Stimulated activated CD4-positive, alpha-beta T cell treated with anti-CD3 and anti-CD28 coated beads, Interleukin-4, amount 100 ng/mL, for 4 hours (primary cell): ENCODE measurements around the gene HNRNPAB.
A peak's percentile ranks its signal among the peaks of the same experiment; 100 is the strongest.
"Not testable (repeated sequence)": the region's sequence is repeated elsewhere in the genome, so short reads cannot be mapped to it uniquely, and the experiment has no call there.

Experiments
- DNase-seq, 2 experiments: peaks; one replicate each; pipeline ENCODE4 v3.0.0-alpha.2; 2020

Gene HNRNPAB

GRCh38 chr5:178232124-178232919 lies 28.0 kb downstream of the HNRNPAB start, which contains the start of gene PHYKPL:
Gene PHYKPL (minus strand): TSS chr5:178232802. CDS start chr5:178232550, 252 bp downstream.
- peak; percentile 64 to 70 for DNase-seq

GRCh38 chr5:178232920-178233429 lies 28.6 kb downstream of the HNRNPAB start:
- no peak for DNase-seq

DNA sequence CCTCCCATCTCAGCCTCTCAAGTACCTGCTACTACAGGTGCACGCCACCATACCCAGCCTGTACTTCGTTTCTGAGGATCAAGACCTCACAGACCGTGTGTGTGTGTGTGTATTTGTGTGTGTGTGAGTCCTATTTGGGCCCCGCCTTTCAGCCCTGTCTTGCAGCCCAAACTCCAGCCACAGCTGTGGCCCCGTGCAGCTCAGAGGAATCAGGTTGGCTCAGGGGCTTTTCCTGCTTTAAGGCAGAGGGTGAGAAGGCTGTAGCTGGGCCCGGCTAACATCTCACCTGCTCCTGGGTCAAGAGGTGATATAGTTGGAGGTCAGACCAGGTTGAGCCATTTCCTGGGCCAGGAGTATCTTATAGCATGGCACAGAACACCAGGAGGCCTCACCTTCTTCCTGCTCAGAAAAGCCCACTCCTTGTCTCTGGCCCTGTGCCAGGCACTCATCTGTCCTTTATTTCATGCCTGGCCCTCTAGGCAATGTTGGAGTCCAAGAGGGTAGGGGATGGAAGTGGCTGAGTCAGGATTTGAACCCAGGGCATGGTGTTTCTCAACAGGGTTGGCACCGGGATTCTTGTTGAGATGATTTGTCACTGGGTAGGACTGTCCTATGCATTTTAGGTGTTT lies 29.9 kb downstream of the HNRNPAB start:
- DNase-seq, result no peak

GRCh38 chr5:178234750-178235587 lies 30.6 kb downstream of the HNRNPAB start:
- peak; percentile 62 to 71 for DNase-seq

- no peak for DNase-seq
Observed at GRCh38 chr5:178235588-178235974, 31.2 kb downstream of the HNRNPAB start.

DNA sequence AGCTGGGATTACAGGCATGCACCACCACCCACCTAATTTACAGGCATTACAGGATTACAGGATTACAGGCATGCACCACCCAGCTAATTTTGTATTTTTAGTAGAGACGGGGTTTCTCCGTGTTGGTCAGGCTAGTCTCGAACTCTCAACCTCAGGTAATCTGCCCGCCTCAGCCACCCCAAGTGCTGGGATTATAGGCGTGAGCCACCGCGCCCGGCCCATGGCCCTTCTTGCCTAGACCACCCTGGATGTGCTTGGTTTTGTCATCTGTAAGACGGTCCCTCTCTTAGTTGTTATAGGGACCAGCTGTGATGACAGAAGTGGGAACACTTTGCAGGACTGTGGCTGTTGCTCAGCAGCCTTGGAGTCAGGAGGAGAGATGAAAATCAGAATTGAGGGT lies 31.8 kb downstream of the HNRNPAB start:
- no peak for DNase-seq

- no peak for DNase-seq
Observed at GRCh38 chr5:178236679-178237078, 32.3 kb downstream of the HNRNPAB start.

DNA sequence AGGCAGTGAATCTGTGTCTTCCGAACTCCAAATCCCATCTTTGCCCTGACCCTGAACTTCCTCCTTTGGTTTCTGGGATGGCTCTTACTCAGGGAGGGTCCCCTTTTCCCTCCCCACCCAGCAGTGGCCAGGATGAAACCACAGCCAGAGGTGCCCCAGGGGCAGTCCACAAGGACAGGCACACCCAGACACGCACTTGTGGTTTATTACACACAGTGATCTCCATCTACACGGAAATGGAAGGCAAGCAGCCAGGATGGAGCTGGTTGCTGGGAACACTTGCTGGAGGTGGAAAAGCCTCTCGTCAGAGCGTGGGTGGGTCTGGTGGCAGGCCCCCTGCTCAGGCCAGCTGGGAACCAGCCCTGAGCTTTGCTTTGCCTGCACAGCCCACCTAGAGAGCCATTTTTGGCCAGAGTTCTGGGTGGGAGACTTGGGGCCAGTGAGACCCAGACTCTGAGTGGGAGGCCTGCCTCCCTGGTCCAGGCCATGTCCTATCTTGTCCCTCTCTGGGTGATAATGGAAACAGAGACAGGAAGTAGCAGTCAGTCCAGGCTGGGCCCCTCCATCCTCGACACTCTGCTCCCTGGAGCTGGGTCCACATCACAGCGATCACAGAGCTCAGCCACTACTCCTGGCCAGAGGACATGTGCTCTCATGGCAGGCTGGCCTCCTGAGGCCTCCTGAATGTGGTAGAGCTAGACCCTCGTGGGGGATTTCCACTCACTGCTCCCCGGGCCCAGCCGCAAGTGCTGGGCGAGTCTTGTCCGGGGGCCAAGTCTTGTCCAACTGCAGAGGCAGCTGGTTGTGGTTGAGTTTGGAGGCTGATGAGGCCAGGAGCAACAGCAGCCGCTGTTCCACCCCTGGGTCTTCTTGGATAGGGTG lies 33.3 kb downstream of the HNRNPAB start:
- no peak for DNase-seq

- DNase-seq, result no peak
Observed at GRCh38 chr5:178238313-178238635, 33.9 kb downstream of the HNRNPAB start.

- DNase-seq, result no peak
Observed at GRCh38 chr5:178238711-178239592, 34.6 kb downstream of the HNRNPAB start.

DNA sequence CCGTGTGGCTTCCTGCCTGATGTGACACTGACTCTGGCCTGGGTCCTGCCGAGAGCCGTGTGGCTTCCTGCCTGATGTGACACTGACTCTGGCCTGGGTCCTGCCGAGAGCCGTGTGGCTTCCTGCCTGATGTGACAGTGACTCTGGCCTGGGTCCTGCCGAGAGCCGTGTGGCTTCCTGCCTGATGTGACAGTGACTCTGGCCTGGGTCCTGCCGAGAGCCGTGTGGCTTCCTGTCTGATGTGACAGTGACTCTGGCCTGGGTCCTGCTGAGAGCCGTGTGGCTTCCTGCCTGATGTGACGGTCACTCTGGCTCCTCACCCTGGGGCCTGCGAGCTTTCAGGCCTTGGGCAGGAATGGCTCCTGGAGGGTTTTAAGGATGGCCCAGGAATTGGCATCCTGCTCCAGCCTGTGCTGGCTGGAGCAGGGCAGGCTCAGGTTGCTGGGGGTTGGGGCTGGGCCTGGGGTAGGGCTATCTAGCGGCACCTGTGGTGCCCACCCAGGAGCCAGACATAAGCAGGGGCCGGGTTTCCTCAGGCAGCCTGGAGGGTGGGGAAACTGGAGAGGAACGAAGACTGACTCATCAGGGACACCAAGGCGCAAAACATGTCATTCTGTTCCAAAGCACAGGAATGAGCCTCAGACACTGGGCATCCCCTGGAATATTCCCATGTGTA lies 35.4 kb downstream of the HNRNPAB start:
- DNase-seq, result not testable (repeated sequence)

GRCh38 chr5:178240341-178240741 lies 36.0 kb downstream of the HNRNPAB start:
- DNase-seq, result no peak

DNA sequence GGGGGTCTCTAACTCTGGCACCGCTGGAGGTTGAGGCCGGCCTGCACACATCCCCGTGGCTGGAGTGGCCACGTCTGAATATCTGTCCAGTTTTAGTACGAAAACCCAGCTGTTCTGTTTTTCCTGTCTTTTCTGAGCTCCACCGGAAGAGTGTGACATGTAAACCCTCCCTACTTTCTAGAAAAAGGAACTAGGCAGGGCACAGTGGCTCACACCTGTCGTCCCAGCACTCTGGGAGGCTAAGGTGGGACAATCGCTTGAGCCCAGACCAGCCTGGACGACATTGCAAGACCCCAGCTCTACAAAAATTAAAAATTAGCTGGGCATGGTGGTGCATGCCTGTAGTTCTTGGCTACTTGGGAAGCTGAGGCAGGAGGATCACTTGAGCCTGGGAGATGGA lies 36.4 kb downstream of the HNRNPAB start:
- DNase-seq, result no peak

DNA sequence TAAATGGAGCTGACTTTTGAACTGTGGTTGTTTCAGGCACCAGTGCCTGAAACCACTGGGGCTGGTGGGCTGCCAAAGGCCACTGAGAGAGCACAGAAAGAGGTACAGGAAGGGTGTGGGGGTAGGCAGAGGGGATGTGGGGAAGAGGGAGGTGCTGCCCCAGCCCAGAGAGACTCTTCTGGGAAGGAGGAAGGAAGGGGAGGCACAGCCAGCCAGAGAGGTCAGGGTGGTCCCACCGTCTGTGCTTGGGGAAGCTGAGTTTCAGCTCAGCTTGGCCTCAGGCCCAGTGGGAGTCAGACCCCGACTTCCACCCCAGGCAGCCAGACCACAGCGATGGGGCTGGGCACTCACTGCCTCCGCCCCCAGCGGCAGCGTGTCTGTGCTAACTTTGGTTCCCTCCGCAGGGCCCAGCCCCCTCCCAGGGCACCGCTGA lies 36.9 kb downstream of the HNRNPAB start:
- DNase-seq, result no peak

DNA sequence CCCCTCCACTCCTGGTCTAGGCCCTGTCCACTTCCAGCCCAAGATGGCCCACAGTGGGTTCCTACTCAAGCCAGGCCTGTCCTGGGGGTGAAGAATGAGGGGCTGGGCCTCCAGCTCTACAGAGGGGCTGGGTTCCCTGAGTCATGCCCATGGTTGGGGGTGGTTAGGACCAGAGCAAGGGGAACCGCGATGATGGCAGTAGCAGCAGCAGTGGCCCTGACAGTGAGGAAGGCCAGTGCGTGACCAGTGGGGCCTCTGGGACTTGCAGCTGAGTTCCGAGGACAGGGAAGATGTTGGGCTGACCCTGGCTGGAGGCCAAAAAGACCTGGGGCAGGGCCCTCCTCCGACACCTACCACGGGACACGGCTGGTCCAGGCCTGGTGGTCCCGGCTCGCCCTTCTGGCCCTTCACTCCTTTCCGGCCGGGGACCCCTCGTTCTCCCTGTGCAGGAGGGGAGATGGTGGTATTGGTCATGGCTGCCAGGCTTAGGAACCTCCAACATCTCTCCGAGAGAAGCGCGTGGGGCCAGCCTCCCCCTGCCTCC lies 37.4 kb downstream of the HNRNPAB start:
- no peak for DNase-seq

DNA sequence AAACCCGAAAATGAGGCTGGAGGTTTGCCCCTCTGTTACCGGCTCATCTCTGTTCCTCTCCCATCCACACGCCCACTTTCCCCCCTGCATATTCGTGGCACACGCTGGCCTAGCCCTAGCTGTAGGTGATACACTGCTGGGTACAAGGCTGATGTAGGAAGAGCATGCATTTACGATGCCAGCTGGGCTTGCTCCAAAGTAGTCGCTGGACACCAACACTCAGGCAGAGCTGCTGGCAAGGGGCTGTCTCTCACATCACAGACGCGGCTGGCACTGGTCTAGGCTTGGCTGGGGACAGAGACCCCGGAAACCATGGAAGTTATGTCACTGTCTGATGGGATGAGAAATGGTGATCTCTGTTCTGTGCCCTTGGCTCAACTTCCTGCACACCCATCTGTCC lies 38.1 kb downstream of the HNRNPAB start:
- no peak for DNase-seq

DNA sequence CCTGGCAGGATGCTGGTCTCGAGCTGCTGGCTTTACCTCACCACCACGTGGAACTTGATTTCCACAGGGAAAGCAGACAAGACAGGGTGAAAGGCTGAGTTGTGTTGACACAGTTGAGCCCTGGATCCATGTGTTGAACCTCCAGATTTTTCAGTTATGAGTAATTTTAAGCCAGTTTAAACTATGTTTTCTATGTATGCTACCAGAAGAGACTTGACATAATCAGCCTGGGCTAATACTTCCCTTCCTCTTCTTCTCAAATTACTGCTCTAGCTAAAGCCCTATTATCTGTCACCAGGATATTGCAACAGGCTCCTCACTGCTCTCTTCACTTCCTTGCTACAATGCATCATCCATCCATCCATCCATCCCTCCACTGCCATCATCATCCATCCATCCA lies 40.2 kb downstream of the HNRNPAB start:
- no peak for DNase-seq

- no peak for DNase-seq
Observed at GRCh38 chr5:178245389-178245788, 41.1 kb downstream of the HNRNPAB start.

- no peak for DNase-seq
Observed at GRCh38 chr5:178246624-178247279, 42.4 kb downstream of the HNRNPAB start.
